DOHH2 (cell line): ENCODE results near the gene WFDC1.

Source experiments
- H3F3A ChIP-seq: fragments of 200-600 bp; sonication (generic), shearing (Covaris generic); 2 replicates; pipeline ENCODE4 v1.6.0; 2016; ENCODE audit warnings: antibody characterized with exemption, mild to moderate bottlenecking; ENCODE audit not compliant: control insufficient read depth, insufficient read depth
- H3K27ac ChIP-seq: fragments of 200-600 bp; sonication (generic); 2 replicates; pipeline ENCODE4 v1.5.1; 2014; ENCODE audit warnings: low read depth, mild to moderate bottlenecking, low read length, moderate library complexity
- H3K27me3 ChIP-seq: fragments of 200-600 bp; sonication (generic); 2 replicates; pipeline ENCODE4 v1.6.1; 2014; ENCODE audit warnings: mild to moderate bottlenecking, low read length, mixed read lengths; ENCODE audit not compliant: control insufficient read depth
- H3K36me3 ChIP-seq: fragments of 200-600 bp; sonication (generic); 2 replicates; pipeline ENCODE4 v1.6.1; 2014; ENCODE audit warnings: mild to moderate bottlenecking, low read length, moderate library complexity, mixed read lengths; ENCODE audit not compliant: control insufficient read depth
- H3K4me1 ChIP-seq: fragments of 200-600 bp; sonication (generic); 2 replicates; pipeline ENCODE4 v1.6.1; 2014; ENCODE audit warnings: mild to moderate bottlenecking, low read length, mixed read lengths; ENCODE audit not compliant: control insufficient read depth
- H3K4me2 ChIP-seq: fragments of 200-600 bp; sonication (generic); 2 replicates; pipeline ENCODE4 v1.6.0; 2014; ENCODE audit warnings: mild to moderate bottlenecking, low read length, moderate library complexity
- H3K4me3 ChIP-seq: fragments of 200-600 bp; sonication (generic); 2 replicates; pipeline ENCODE4 v1.5.1; 2014; ENCODE audit warnings: mild to moderate bottlenecking, low read length, mixed read lengths
- H3K79me2 ChIP-seq: fragments of 200-600 bp; sonication (generic); 2 replicates; pipeline ENCODE4 v1.6.1; 2014; ENCODE audit warnings: mild to moderate bottlenecking, low read length, mixed read lengths; ENCODE audit not compliant: control insufficient read depth
- H3K9me2 ChIP-seq: fragments of 200-600 bp; sonication (generic); replicated peaks from 2 replicates; pipeline ENCODE4 v1.6.1; 2014; ENCODE audit warnings: mild to moderate bottlenecking, low read length, mixed read lengths; ENCODE audit not compliant: control insufficient read depth
- H3K9me3 ChIP-seq: fragments of 200-600 bp; sonication (generic); 2 replicates; pipeline ENCODE4 v1.6.1; 2014; ENCODE audit warnings: antibody characterized with exemption, low read length, mixed read lengths; ENCODE audit not compliant: control insufficient read depth, insufficient read depth
- H4K20me1 ChIP-seq: fragments of 200-600 bp; sonication (generic); 2 replicates; pipeline ENCODE4 v1.6.0; 2014; ENCODE audit warnings: low read depth, mild to moderate bottlenecking, antibody characterized with exemption, low read length, moderate library complexity; ENCODE audit not compliant: control insufficient read depth, insufficient read depth
- CTCF ChIP-seq: fragments of 200-600 bp; sonication (generic); IDR thresholded peaks from one replicate; pipeline ENCODE4 v1.5.1; 2014; ENCODE audit warnings: antibody characterized with exemption, mild to moderate bottlenecking, low read depth, low read length; ENCODE audit not compliant: poor library complexity, severe bottlenecking
- EZH2phosphoT487 ChIP-seq: fragments of 200-600 bp; sonication (generic); IDR thresholded peaks from 2 replicates; pipeline ENCODE4 v1.6.1; 2017; ENCODE audit warnings: borderline replicate concordance, mild to moderate bottlenecking, antibody characterized with exemption, low read length, moderate library complexity, mixed read lengths

Gene WFDC1

GRCh38 chr16:84306564-84306963 is 11.9 kb downstream of the WFDC1 start:
- TF ChIP-seq EZH2phosphoT487, result no peak
- no peak for TF ChIP-seq CTCF
- Histone ChIP-seq H3K4me2 (no peak overlapping the region), H3K27ac (no peak overlapping the region), H3F3A (no peaks in the 10 kb centered on the region), H3K4me3 (no peak overlapping the region), H3K79me2 (no peaks in the 10 kb centered on the region), H3K9me3 (no peaks in the 10 kb centered on the region), H4K20me1 (no peaks in the 10 kb centered on the region), H3K9me2 (no peaks in the 10 kb centered on the region), H3K4me1 (no peaks in the 10 kb centered on the region), H3K27me3 (no peaks in the 10 kb centered on the region), H3K36me3 (no peaks in the 10 kb centered on the region)

- H3K27ac ChIP-seq, result no peak overlapping the region
- no peaks in the 10 kb centered on the region for H3K79me2 ChIP-seq
- no peaks in the 10 kb centered on the region for H3K9me3 ChIP-seq
- H3K36me3 ChIP-seq, result no peaks in the 10 kb centered on the region
- H3K9me2 ChIP-seq, result no peaks in the 10 kb centered on the region
- no peaks in the 10 kb centered on the region for H3K4me1 ChIP-seq
- no peaks in the 10 kb centered on the region for H3K27me3 ChIP-seq
- H3K4me2 ChIP-seq, result no peak overlapping the region
- no peak overlapping the region for H3K4me3 ChIP-seq
- H3F3A ChIP-seq, result no peaks in the 10 kb centered on the region
- no peaks in the 10 kb centered on the region for H4K20me1 ChIP-seq
- no peak for TF ChIP-seq EZH2phosphoT487
- TF ChIP-seq CTCF, result no peak
These were observed 12.7 kb downstream of the WFDC1 start for GRCh38 chr16:84307209-84307954.

GRCh38 chr16:84308120-84308519 is 13.4 kb downstream of the WFDC1 start:
- H3K4me2 ChIP-seq, result no peak overlapping the region
- no peaks in the 10 kb centered on the region for H3K36me3 ChIP-seq

More at GRCh38 chr16:84308120-84308519, 13.4 kb downstream of the WFDC1 start:
- H3K79me2 ChIP-seq, result no peaks in the 10 kb centered on the region
- H3F3A ChIP-seq, result no peaks in the 10 kb centered on the region
- no peak overlapping the region for H3K4me3 ChIP-seq
- no peaks in the 10 kb centered on the region for H3K27me3 ChIP-seq
- TF ChIP-seq CTCF, result peak; percentile 46
- no peak for TF ChIP-seq EZH2phosphoT487
- H3K9me3 ChIP-seq, result no peaks in the 10 kb centered on the region
- H3K27ac ChIP-seq, result no peak overlapping the region
- no peaks in the 10 kb centered on the region for H4K20me1 ChIP-seq
- no peaks in the 10 kb centered on the region for H3K4me1 ChIP-seq
- H3K9me2 ChIP-seq, result no peaks in the 10 kb centered on the region
